Measurements from ENCODE around the gene STN1.

DNA sequence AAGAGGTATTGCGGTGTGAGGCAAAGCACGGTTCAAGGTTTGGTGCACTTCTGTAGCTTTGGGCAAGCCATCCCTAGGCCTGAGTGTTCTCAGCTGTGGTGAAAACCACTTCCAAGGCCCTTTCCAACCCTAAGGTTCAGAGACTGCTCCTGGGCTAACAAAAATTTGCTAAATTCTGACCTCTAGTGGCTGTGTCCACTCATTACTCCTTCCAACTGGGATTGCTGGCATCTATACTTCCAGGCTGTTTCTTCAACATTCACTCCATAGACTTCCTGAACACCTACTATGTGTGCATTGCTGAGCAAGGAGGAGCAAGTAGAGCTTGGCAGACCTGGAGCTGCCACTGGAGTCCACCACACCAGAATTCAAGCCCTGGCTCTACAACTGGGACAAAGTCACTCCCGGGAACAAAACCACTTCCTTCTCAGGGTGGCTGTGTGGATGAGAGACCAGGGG is 33.3 kb downstream of the STN1 start:
- TF ChIP-seq POLR2AphosphoS5 (IDR thresholded peaks at IDR 0.05; ENCODE audit: borderline replicate concordance, low read depth, low read length) = no peak
- no peak for TF ChIP-seq EZH2 (IDR thresholded peaks at IDR 0.05)
- TF ChIP-seq FOXP2 (optimal IDR thresholded peaks at IDR 0.05; ENCODE audit: control extremely low read depth, extremely low read length, insufficient read depth) = no peak
